GM19463 (cell line): Measurements from ENCODE around the gene GSTCD.
"Not testable (repeated sequence)": the region's sequence is repeated elsewhere in the genome, so short reads cannot be mapped to it uniquely, and the experiment has no call there.

Experiments used
- ATAC-seq: cut with Tn5 transposase; IDR thresholded peaks from one replicate; pipeline ENCODE4 v1.9.1; 2021; ENCODE audit warnings: mild to moderate bottlenecking, moderate library complexity; ENCODE audit not compliant: unreplicated experiment

The GSTCD gene

GRCh38 chr4:105805501-105806120, 97.0 kb downstream of the GSTCD start:
- ATAC-seq = no peak

- ATAC-seq = no peak
These were observed 98.9 kb downstream of the GSTCD start for GRCh38 chr4:105807496-105807895.

GRCh38 chr4:105808030-105808749, 99.6 kb downstream of the GSTCD start:
- no peak for ATAC-seq

- ATAC-seq = no peak
These were observed 100.1 kb downstream of the GSTCD start for GRCh38 chr4:105808750-105809041.

- no peak for ATAC-seq
These were observed 107.1 kb downstream of the GSTCD start for GRCh38 chr4:105815701-105816100.

- no peak for ATAC-seq
These were observed 113.5 kb downstream of the GSTCD start for GRCh38 chr4:105822061-105822460.

GRCh38 chr4:105828074-105828473, 119.5 kb downstream of the GSTCD start:
- ATAC-seq = no peak

- ATAC-seq = no peak
These were observed 122.6 kb downstream of the GSTCD start for GRCh38 chr4:105831189-105831588.

GRCh38 chr4:105835177-105835576, 126.6 kb downstream of the GSTCD start:
- ATAC-seq = no peak

- no peak for ATAC-seq
These were observed 128.0 kb downstream of the GSTCD start for GRCh38 chr4:105836537-105836936.

- ATAC-seq = no peak
These were observed 128.5 kb downstream of the GSTCD start for GRCh38 chr4:105837037-105837436.

GRCh38 chr4:105838082-105838481, 129.5 kb downstream of the GSTCD start:
- ATAC-seq = no peak

GRCh38 chr4:105840426-105841174, 132.0 kb downstream of the GSTCD start:
- no peak for ATAC-seq

GRCh38 chr4:105843941-105844340, 135.4 kb downstream of the GSTCD start:
- ATAC-seq = no peak

GRCh38 chr4:105845559-105845958, 137.0 kb downstream of the GSTCD start:
- no peak for ATAC-seq

- not testable (repeated sequence) for ATAC-seq
These were observed 139.8 kb downstream of the GSTCD start for GRCh38 chr4:105848359-105848758.

GRCh38 chr4:105851196-105851595, 142.6 kb downstream of the GSTCD start:
- ATAC-seq = no peak

GRCh38 chr4:105852230-105852629, 143.6 kb downstream of the GSTCD start:
- ATAC-seq = not testable (repeated sequence)

- ATAC-seq = no peak
These were observed 150.0 kb downstream of the GSTCD start for GRCh38 chr4:105858466-105859040.

- ATAC-seq = no peak
These were observed 150.6 kb downstream of the GSTCD start for GRCh38 chr4:105859233-105859632.

- ATAC-seq = no peak
These were observed 162.4 kb downstream of the GSTCD start for GRCh38 chr4:105870963-105871362.

GRCh38 chr4:105871997-105872396, 163.4 kb downstream of the GSTCD start:
- ATAC-seq = no peak
